HG03571 (cell line): Measurements from ENCODE around the gene COL4A2.
"Not testable (repeated sequence)": the region's sequence is repeated elsewhere in the genome, so short reads cannot be mapped to it uniquely, and the experiment has no call there.

Experiments
- ATAC-seq: cut with Tn5 transposase; IDR thresholded peaks from one replicate; pipeline ENCODE4 v1.9.1; 2021; ENCODE audit not compliant: unreplicated experiment

COL4A2 gene

DNA sequence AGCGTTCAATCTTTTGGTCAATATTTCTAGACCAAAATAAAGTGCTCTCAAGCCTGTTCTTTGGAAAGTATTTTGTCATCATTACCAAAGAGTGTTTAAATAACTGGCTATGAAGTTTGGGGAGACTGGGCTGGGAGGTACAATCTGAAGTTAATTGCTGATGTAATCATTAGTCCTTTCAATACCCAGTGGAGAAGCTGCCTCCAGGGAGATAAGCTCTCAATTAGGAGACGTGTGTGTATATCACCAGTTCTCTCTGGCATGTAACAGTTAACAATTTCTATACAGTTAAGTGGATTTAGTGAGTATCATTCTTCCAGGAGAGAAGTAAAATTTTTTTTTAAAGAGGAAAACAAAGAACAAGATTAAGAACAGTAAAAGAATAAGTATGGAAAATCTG is 1.5 kb upstream of the COL4A2 start:
- ATAC-seq = no peak

DNA sequence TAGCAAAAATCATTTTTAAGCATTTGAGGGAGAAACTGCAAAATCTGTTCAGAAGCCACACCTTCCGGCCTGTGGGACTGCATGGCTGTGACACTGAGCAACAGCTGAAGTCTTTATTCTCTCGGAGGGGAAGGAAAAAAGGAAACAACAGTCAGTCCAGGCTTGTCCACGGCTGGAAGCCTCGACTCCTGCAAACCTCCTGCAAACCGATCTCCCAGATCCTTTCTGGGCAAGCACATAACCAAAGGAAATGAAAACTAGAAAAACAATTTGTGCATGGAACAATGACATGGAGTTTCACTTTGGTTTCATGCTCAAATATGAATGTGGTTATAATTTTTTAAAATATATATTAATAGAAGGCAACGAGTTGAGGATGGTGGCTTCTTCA is 1.1 kb upstream of the COL4A2 start:
- ATAC-seq = no peak

DNA sequence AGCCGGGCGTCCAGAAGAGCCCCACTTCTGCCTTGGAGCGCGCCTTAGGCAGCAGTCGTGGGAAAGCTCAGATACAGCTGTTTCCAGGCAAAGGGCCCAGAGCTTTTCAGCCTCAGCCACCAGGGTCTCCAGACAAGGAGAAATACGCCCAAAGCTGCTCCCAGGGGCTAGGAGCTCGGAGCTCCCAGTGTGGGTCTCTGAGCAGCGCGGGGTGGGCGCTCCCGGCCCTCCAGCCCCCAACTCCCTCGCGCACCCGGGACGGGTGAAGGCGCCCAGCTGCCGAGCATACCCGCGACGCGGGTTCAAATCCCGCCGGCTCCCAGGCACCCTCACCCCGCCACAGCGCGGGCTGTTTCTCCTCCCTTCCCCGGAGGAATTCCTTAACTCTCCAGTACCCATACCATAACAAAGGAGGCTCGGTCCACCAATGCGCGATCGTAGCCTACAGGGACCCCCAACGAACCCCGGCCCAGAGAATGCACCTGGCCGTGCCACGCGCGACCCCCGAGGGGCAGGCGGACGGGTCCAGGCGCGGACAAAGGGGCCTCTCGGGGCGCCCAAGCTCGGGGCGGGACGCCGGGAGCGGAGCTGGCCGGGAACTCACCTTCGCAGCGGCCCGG is 634 bp upstream of the COL4A2 start:
- ATAC-seq = no peak

DNA sequence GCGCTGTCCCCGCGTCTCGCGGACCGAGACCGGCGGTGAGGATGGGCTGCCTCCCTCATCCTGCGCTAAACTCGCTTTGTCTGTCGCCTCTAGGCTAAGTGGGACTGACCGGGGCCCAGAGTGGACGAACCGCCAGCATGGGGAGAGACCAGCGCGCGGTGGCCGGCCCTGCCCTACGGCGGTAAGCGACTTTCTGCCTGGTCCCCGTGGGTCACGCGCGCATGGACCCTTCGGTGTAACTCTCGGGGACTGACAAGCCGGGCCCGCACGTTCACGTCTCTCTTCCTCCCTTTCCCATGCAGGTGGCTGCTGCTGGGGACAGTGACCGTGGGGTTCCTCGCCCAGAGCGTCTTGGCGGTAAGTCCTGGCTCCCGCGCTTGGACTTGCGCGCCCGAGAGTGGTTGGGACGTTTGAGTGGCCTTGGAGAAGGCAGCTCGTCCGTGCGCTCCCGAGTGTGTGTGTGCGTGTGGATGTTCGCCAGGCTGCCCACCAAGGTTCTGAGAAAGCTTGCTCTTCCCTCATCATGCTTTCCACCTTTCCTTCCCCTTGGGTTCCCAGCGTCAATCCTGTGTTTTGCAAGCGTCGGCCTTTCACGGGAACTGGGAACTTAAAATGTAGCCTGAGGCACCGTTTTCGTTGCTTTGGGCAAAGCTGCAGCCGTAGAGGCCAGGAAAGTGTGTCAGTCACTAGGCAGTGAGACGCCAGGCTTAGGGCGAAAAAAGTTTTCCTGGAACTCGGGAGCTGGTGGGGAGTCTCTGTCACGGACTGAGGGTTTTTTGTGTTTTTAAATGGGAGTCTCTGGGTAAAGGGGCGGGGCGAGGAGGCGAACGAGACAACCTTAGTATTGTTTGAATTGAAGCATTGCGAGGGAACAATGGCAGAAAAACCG is 927 bp downstream of the COL4A2 start:
- no peak for ATAC-seq

DNA sequence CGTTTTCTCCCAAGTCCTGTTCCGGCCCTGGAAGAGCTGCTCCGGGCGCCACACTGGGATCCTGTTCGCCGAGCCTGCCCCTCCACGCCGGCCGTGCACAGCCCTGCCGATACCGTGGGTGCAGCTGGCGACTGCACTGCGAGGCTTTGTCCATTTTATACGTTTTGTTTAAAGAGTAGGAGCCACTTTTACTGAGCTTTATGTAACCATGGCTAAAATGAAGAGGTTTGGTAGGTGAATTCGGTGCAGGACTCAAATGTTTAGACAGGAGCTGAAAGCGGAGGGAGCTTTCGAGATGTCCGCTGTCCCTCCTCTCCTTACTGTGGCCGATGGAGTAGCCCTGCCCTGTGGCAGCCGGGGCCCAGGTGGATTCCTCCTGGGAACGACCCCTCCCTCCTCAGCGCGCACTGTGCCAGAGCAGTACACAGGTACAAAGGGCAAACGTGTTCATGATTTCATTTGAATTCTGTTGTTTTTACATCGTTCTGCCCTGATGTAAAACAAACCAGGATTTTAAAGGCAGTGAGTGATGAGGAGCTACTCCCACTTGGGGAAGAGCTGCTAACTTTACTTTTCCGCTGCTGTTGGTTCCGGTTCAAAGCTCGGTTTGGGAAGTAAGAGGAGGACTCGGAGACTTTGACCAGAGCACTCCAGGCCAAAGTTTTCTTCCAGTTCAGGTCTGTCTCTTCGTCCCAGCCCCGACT is 1.7 kb downstream of the COL4A2 start:
- no peak for ATAC-seq

DNA sequence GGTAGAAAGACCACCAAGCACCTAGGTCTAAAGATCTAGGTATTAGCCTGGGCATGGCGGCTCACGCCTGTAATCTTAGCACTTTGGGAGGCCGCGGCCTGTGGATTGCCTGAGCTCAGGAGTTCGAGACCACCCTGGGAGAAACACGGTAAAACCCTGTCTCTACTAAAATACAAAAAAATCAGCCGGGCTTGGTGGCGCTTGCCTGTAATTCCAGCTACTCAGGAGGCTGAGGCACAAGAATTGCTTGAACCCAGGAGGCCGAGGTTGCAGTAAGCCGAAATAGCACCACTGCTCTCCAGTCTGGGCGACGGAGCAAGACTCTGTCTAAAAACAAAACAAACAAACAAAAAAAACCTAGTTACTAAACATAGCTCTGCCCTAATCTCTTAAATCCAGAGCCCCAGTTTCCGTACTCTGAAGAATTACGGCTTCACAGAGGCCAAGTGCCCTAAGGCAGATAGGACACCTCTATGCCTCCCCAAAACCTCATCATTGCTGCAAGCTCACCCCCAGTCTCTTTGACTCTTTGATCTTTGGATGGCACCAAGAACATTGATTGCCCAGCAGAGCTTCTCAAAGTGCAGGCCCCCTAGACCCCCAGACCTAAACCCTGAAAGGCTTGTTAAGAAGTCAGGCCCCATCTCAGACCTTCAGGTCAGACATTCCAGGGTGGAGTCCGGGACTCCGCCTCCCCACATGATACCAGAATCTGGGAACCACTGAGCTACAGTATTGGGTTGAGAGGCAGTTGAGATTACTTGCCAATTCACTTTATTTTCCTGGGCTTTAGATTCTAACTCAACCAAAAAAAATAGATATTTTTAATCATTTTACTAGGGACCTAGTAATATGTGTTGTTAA is 2.8 kb downstream of the COL4A2 start:
- ATAC-seq = no peak

DNA sequence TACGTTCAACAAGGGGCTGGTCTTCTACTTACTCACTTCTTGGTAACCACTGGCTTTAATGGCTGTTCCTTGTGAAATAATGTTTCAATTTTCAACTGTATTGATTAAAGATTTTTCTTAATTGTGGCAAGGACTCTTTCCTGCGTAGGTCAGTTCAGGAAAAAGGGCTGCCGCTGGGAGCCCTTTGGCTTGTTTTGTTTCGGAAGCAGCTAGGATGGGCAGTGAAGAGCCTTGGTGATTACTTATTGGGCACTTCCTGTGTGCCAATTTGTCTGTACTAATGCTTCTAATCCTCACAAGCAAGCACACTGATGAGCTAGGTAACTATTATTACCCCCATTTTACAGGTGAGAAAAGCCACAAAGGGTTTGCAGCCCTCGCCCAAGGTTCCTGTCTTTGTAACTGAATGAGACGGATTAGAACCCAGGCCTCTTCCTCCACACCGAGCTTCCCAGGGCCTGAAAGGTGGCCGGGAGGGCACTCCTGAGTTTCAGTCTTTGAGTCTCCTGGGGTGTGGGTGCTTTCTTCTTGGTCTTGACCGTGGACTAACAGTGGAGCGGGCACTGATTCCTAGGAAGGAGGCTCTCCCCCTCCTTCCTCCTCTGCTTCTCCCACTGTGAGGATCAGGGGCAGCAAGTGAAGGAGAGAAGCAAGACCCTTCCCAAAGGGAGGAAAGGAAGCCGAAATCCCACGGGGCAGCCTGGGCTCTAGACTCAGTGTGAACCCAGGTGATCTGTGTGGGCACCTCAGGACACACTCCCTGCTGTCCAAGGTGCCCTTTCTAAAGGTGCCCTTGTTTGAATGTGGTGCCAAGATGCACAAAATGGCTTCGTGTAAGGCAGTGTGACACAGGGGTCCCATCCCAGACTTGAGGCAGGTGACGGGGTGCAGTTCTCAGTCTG is 3.7 kb downstream of the COL4A2 start:
- ATAC-seq = no peak

DNA sequence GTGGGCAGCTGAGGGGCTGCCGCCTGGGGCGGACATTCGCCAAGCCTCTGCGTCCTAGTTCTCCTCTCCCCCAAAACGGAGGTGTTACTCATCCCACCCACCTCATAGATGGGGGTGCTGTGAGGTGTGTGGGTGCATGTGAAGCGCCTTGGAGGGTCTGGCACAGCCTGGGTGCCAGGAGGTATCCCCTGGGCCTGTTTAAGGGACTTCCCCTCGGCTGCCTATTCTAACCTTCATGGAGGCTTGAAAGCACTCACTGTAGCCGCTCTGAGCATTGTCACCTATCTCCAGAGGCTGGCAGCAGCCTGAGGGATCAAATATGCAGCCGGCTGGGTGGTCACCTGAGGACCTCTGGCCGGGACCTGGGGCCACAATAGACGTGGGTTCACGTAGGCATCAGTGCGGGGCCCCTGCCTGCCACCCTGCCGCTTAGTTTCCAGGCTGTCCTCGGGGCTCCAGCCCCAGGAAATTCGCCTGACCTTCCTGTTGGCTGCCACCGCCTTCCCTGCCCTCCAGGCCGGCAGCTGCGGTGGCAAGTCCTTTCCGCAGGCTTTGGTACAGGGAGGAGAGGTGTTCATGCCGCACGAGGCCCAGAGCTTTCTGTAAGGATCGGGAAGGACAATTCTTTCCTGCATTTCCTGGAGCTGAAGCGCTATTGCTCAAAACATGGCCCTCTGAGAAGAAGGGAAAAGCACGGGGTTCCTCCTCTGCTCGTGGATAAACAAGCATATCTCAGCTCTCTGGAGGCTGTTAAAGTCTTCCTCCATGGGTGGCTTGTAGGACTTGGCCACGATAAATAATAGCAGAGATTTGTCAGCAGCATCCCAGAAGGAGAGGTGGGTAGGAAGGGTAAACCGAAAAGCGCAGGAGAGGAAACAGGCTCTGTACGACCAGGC is 4.6 kb downstream of the COL4A2 start:
- ATAC-seq = no peak

DNA sequence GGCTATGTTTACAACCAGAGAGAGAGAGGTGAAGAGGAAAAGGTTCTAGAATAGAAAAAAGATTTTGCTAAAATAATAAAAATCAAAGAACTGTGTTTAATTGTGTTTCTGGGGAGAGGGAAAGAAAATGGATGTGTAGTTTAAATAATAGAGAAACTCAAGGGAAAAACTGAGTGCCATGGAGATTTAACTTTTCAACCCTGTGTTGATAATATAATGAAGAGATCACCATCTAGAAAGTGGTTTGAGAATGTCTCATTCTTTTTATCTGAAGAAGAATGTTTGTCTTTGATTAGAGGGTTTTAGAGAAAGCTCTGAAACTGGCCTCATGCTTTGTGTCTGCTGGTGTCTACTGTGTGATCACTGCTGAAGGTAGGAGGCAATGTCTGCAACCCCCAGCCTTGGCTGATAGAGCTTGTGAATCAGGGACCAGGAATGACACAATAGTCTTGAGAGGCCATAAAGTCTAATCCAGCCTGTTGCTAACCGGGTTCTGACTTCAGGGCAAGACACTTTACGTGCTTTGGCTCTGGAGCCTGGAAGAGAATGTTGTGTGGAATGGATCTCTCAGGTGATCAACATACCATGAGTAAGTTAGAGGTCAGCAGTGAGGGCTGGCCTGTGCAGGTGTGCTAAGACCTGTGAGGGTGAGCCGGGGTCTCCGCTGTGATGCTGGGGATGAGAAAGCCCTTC is 5.4 kb downstream of the COL4A2 start:
- no peak for ATAC-seq

DNA sequence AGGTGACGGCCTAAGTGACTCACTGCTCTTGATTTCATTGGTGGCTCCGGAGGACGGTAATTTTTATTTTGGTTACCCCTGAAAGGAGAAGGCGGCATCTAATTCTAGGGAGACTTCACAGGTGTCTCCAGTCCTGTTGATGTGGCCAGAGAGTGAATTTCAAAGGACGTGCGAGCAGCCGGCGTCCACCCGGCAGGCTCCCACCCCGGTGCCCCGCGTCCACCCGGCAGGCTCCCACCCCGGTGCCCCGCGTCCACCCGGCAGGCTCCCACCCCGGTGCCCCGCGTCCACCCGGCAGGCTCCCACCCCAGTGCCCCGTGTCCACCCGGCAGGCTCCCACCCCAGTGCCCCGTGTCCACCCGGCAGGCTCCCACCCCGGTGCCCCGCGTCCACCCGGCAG is 6.2 kb downstream of the COL4A2 start:
- not testable (repeated sequence) for ATAC-seq

DNA sequence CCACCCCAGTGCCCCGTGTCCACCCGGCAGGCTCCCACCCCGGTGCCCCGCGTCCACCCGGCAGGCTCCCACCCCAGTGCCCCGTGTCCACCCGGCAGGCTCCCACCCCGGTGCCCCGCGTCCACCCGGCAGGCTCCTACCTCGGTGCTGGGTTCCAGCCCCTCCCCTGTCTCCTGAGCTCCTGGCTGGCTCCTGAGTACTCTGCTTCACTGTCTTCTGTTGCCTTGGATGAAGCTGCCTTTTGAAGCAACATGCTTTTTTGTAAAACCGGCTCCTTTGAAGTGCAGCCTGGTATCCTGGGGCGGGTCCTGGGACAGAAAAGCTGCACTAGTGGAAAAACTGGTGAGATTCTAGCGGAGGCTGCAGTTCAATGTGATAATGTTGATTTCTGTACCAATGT is 6.6 kb downstream of the COL4A2 start:
- ATAC-seq = not testable (repeated sequence)

DNA sequence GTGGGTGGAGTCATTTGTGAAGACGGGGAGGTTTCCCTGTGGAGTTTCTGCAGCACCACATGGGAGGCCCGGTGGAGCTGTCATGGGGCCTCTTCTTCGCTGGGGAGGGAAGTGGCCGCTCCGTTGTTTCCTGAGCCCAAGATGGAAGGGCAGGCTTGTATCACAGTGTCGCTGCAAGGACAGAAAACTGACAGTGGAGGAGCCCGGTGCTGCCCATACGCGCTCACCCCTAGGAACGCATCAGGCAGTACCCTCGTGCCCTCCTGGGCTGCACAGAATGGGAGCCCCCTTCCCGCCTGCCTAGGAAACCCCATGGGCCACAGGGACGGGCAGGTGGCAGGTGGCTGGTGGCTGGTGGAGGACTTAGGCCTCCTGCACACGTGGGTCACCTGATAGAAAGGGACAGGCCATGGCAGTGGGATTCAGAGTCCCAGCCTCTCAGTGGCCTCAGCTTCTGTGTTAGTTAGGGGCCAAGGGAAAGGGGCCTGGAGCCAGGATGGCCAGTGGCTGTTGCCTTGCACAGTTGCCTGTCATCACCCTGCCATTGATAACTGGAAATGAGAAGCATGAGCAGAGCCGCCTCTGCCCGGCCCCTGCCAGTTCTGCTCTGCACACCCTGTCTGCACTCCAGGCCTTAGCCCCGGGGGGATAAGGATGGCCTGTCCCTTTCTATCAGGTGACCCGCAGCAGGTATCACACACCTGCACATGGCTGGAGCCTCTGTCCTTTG is 7.6 kb downstream of the COL4A2 start:
- ATAC-seq = no peak

DNA sequence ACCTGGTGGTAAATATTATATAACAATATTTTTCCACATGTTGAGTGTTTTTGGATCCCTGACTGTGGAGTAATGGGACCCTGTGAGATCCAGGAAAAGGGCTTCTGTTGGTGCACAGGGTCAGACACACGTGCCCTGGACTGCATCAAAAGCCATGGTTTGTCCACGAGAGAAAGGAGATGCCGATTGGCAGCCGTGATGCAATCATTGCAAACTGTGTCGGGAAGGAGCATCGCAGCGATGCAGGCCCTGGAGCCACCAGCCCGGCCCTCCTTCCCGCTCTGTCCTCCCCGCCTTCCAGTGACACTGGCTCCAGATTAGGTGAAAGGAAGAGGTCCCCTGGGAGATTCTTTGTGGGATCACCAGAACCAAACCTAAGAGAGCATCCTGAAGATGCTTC is 9.1 kb downstream of the COL4A2 start:
- ATAC-seq = no peak

DNA sequence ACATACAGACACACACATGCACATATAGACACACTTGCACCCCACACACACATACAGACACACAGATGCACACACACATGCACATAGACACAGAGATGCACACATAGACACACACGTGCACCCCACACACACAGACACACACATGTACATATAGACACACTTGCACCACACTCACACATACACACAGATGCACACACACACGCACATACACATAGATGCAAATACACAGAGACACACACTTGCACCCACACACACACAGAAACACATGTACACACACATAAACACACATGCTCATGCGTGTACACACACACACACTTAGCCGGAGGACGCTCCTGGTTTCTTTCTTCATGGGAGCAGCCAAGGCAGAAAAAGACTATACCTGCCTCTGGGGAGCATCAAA is 10.0 kb downstream of the COL4A2 start:
- no peak for ATAC-seq

DNA sequence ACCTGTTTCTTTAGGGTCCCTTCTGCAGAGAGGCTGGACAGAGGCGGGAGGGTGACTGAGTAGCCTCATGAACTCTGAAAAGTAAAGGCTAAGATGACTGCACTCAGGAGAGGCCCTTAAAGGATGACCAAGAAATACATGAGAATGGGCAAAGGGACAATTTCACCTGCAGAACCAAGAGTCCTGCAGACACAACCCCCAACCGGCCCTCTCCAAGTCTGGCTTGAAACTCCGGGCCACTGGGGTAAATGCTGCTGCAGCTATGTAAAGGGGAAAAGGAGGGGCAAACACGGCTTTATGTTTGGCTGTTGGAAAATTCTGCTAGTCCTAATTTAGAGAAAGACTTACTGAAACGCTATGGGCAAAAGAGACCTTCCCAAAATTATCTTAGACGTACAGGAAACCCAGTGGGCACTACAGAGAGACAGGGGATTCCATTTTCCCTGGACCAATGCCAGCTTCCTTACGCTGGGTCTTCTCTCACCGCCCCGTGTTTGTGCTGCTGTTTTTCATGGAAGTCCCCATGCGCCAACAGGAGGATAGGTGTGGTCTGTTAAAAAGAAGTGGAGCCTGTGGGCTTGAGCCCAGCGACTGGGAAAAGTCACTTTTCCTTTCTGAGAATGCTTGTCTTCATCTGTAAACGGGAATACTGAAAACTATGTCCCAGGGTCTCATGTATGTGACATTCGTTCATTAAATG is 10.6 kb downstream of the COL4A2 start:
- ATAC-seq = no peak

DNA sequence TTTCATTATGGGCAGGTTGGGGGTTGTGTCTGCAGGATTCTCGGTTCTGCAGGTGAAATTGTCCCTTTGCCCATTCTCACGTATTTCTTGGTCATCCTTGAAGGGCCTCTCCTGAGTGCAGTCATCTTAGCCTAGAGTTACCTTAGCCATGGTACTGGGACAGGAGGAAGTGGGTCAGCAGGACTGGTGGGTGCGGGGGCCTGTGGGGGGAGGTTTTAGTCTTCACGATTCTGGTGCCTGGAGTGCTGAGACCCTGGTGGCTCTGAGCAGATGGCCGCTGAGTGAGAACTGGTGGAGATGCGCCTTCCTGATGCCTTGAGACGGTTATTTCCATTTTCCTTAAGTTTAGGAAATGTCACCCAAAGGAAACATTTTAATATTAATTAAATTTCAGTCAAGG is 11.8 kb downstream of the COL4A2 start:
- no peak for ATAC-seq

DNA sequence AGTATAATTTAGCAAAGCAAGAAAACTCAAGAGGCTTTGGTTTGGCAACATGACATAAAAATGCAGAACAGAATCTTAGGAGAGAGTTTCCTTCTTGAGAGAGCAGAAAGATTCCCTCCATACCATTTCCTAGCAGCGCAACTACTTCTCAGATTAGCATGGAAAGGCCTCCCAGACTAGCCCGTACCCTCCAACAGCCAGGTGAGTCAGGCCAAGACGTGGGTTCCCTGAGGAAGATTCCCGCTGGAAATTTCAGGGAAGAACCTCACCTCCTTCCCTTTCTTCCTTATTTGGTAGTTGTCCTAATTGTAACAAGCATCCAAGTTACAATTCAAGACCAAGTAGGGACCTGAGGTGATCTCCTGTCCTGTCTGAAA is 12.3 kb downstream of the COL4A2 start:
- no peak for ATAC-seq
